Hematopoietic multipotent progenitor cell treated with erythropoietin and hydrocortisone succinate and interleukin-3 and kit ligand, for 15 days (in vitro differentiated cells): ENCODE results near the gene GPR68.
"Not testable (repeated sequence)": the region's sequence is repeated elsewhere in the genome, so short reads cannot be mapped to it uniquely, and the experiment has no call there.

Source experiments
- DNase-seq: peaks from one replicate; pipeline ENCODE4 v3.0.0-alpha.2; 2015; ENCODE audit warnings: low spot score

GPR68 gene

GRCh38 chr14:91190853-91191252 is 53.7 kb downstream of the GPR68 start:
- no peak for DNase-seq

DNA sequence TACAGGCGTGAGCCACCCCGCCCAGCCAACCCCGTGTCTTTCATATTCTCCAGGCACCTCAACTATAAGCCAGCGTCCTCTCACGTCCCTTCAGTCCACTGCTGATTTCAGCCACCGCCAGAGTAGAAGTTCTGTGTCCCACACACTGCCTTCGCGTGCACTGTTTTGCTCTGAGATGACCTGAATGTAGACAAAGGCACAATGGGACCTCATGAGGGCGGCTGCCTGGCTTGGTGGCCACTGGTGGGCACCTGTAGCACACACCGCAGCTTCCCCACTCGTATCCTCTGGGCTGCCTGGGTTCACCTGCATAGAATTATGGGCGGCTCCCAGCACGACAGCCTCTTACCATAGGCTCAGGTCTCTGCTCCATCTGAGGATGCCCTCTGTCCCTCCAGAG is 57.2 kb downstream of the GPR68 start:
- DNase-seq = no peak

GRCh38 chr14:91186515-91187066 is 57.9 kb downstream of the GPR68 start:
- DNase-seq = no peak

DNA sequence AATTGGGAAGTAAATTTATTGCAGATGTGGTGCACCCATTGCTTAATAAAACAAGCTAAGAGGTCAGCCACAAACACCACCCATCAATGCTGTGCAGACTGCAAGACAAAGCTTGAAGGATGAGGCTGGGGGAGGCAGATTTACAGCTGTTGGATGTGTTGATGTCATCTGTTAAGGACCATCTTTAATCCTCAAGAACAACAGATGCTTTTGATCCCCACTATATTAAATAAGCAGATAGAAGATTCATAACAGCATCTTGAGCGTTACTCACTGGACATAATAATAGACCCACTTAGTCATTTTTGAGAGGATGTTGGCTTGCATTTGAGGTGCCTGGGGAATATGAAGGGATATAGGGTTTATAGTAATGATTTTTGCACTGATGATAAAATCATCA is 58.8 kb downstream of the GPR68 start:
- DNase-seq = no peak

DNA sequence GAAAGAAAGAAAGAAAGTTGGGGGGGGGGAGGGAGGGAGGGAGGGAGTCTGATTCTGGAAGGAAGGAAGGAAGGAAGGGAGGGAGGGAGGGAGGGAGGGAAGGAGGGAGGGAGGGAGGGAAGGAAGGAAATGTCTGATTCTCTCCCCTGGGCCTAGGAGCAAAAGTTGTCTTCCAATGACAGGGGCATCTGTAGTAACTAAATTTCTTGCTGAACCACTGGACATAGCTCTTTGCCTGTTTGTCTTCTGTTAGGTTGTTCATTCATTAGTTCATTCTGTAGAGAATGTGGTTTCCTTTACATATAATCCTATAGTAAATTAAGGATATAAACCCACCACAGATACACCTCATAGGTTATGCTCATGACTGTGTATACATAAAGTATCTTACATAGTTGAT is 59.9 kb downstream of the GPR68 start:
- DNase-seq = no peak

- DNase-seq = not testable (repeated sequence)
Measured at GRCh38 chr14:91182753-91183152, 61.8 kb downstream of the GPR68 start.
